HG02885 (cell line): ENCODE results near the gene CTNS.

Experiments
- ATAC-seq: cut with Tn5 transposase; IDR thresholded peaks from one replicate; pipeline ENCODE4 v1.9.1; 2021; ENCODE audit warnings: mild to moderate bottlenecking; ENCODE audit not compliant: unreplicated experiment, poor library complexity

CTNS gene

DNA sequence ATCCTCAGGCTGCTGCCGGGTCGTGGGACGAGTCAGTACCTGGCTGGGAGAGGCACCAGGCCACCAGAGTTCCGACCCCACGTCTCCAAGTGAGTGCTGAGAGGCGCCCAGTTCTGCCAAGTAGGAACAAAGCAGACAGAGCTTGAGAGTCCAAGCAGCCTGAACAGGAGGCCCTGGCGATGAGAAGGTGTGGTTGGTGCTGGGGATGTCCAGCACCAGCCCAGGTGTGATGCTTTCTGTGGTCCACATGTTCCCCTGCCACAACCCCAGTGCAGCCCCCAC, 21.0 kb downstream of the CTNS start:
- no peak for ATAC-seq

DNA sequence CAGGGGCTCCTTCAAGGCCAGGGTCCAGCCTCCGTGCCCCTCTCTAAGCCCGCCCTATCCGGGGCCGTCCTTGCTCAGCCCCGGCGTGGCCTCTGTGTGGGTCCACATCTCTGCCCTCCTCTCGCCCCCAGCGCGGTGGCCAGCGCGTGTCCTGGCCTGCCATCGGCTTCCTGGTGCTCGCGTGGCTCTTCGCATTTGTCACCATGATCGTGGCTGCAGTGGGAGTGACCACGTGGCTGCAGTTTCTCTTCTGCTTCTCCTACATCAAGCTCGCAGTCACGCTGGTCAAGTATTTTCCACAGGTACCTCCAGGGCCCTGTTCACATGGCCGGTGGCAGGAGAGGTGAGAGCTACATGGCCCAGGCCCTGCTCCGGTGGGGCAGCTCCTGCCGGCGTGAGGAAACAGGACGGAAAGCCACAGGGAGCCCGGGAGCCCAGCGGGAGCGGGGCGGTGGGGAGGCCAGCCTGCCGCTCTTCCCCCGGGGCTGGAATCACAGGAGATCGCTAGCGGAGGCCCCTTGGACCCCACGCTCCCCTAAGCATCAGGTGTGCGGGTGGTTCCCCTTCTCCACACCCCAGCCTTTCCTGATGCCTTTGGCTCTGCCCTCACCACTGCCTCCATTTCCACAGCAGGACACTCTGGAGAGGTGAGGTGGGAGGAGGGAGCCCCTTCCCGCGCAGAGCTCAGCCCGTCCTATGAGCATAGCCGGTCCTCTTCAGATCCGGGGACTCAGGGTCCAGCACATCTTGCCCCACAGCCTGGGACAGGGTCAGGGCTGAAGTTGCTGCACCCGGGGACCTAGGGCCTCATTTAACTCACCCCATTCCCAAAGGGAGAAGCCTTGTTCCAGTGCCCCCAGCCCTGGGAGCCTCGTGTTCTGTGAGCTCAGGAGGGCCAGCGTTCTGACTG, 21.6 kb downstream of the CTNS start:
- ATAC-seq = no peak

DNA sequence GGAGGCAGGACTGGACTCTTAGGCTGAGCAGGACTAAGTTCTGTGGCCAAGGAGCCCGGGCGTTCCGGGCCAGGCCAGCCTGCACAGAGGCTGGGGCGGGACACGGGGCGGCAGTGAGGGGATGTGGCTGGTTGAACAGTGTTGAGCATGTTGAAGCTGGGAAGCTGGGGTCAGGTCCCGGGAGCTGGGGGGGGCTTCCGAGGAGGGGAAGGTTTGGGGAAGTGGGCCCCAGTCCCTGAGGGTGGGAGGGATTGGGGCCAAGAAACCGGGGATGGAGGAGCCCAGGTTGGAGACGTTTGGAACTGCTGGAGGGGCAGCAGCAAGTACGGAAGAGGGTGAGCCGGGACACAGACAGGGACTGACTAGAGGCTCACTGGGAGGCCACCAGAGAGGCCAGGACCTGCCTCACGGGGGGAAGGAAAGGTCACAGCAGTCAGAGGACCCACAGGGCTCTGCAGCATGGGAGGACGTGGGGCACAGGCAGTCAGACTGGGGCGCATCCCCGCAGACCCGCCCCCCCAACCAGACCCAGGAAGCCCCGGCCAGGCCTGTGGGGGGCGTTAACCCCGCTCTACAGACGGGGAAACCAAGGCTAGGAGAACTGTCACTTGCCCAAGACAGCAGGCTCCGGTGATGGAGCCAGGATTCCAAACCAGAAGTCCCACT, 22.4 kb downstream of the CTNS start:
- no peak for ATAC-seq

DNA sequence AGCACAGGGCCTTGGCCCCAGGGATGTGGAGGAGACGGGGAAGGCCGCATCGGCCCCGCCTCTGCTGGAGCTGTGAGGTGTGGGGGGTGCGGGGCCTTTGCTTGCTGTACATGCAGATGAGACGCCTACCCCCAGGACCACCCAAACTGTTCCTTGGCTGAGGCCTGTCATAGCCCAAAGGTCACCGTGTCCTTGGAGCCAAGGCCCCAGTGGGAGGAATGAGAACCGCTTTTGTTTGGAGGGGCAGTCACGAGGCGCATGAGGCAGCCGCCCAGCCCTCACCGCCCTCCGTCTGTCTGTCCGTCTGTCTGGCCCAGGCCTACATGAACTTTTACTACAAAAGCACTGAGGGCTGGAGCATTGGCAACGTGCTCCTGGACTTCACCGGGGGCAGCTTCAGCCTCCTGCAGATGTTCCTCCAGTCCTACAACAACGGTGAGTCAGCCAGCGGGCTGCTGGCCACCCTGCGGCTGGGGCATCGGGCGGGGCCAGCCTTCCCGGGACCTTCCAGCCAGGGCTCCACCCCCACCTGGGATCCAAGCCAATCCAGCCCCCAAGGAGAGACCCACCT, 23.1 kb downstream of the CTNS start:
- no peak for ATAC-seq

DNA sequence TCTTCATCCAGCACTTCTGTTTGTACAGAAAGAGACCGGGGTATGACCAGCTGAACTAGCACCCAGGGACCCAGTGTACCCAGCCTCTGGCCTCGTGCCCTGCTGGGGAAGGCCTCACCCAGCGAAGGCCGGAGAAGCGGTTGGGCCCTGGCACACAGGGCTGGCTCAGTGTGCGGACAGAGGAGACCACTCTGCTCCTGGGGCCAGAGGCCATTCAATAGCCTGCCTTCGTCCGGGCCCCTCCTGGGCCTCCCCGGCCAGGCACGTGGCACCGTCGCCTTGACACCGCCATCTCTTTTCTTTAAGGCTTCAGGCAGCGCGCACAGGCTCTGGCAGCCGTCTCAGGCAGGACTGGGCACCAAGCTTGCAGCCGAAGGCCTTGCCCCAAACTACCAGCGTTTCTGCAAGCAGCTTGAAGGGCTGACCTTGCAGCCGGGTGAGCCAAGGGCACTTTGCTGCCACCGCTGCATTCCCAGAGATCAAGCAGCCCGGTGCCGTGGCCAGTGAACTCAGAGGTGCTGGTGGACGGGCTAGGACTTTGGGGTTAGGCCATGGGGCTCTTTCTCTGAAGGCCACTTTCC, 23.8 kb downstream of the CTNS start:
- no peak for ATAC-seq

DNA sequence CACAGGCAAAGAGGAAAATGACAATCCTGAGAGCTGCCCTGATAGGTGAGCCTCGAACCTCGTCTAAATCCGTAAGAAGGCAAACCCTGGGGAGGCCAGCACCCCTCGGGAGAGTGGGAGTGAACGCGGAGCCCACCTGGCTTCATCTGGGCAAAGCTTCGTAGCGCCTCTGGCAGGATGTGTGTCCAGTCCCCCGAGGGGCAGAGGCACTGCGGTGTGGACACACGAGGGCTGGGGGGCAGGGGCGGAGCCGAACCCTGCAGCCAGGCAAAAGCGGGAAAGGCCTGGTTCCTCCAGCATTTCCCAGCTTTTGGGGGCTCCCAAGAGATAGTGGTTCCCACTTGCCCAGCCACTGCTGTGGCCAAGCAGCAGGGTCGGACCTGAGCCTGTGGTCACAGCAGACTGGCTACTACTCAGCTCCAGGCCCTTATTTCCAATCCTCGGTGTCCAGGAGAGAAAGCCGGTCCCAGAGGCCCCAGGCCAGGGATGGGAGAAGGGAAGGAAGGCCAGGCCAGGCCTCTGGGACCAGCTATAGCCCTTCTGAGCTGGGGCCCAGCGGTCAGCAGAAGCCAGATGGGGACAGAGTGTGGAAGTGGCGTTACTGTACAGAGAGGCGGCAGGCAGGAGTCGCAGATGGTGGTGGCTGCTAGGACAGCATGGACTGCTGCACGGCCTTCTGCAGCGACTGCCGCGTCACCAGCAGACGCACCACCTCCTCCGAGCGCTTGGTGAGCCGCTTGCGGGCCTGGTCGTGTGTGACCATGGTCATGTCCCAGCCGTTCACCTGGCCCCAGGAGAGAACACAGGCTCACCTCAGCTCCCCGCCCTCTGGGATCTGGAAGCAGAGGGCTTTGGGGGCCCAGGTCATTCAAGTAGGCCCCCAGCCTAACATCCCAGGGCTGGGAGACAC, 26.8 kb downstream of the CTNS start:
- ATAC-seq = no peak

DNA sequence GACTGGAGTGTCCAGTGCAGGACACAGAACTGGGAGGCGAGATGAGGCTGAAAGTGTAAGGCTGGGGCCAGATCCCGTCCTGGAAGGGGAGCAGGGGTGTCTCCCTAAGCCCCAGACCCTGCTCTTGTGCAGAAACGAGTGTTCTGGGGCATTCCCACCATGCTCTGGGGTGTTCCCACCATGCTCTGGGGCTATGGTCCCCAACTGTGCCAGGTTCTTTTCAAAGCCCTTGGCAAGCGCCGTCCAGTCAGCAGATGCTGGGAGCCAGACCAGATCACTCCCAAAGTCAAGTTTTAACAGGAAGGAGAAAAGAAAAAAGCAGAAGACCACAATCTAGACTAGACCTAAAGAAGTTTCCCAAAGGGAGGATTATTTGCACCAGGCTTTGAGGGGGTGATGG, 29.3 kb downstream of the CTNS start:
- no peak for ATAC-seq

DNA sequence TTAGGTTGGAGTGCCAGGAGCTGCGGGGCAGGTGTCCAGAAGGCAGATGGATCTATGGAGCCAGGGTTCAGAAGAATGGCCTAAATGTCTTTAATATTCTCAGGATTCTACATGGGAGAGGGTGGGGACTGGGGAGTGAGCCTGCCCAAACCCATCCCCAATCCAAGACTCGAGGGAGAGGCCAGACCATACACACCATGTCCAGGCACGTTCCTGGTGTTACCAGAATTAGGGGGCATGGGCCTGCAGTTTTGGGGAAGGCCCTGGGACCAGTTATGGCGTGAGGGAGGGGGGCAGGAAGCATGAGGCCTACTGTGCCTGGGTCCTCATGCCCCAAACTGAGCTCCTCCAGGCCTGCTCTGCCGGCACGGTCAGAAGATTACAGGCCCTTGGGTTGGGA, 30.0 kb downstream of the CTNS start:
- ATAC-seq = no peak

DNA sequence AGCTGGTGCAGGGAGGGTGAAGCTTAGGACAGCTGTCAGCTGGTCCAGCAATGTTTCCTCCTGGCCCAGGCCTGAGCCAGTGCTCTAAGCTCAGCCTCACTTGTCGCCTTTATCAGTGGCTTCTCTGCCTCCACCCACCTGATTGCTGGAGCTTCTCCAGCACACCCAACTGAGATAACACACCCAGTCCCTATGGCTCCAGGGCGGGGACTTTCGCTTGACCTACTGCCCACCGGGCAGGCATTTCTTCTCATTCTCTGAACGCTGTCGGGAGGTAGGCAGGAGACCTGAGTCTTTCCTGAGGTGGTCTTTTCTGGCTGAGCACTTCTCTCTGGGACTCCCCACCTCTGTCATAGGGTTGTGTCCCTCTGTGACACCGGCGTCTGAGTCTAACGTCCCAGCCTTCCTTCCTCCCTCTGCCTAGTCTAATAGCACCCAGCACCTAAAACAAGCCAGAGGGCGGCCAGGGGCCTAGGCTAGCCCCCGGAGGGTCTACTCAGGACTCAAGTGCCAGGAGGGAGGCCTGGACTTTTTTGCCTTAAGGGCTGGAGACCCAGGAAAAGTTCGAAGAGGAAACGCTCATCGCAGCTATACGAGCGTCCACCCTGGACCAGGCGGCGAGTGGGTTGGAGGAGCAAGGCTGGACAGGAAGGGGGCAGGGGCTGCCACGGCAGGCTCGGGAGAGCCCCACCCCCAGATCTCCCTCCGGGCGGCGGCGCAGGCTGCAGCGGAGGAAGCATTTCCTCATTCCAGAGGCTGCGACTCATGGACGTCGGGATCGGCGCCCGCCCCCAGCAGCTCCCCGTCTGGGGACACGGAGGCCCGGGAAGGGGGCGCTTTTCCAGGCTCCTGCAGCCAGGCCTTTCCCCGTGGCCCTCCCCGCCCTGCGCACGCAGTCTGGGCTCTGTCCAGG, 31.1 kb downstream of the CTNS start:
- ATAC-seq = peak; percentile 19

DNA sequence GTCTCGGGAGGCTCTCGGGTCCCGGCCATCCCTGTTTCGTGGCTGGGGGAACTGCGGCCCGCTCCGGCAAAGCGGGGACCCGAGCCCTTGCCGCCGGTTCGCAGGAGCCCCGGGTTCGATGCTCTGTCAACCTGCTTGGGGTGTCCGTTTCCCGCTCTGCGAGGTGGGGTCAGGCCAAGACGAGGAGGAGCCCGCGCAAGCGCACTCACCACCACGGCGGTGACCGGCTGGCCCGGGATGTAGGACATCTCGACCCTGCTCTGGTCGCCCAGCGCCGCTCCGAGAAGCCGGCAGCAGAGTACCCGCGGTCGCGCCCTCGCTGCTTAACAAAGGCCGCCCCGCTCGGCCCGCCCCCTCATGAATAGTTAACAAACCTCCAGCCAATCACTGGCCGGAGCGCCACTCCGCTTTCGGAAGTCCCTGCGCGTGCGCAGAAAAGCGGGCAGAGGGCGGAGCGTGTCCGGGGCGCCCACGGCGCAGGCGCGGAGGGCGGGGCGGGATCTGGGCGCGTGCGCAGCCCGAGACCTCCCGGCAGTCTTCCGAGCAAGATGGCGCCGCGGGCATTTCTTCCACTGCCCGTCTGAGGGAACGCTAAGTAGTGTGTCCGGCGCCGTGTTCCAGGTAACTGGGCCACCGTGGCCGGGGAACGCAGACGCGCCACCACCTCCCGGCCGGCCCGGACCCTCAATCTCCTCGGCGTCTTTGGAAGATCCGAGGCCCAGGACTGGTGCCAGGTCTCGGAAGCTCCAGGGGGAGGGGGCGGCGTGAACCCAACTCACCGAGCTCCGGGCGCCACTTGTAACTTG, 31.9 kb downstream of the CTNS start, which contains the start of the genes EMC6 and TAX1BP3:
TSS of gene EMC6 (plus strand) at position 534 of the 806 bp plus-strand sequence. CDS start 335 bp downstream, outside the sequence.
TSS of gene TAX1BP3 (minus strand) at position 300 of the 806 bp plus-strand sequence. CDS start at position 248, 52 bp downstream.
- peak; percentile 91 for ATAC-seq

DNA sequence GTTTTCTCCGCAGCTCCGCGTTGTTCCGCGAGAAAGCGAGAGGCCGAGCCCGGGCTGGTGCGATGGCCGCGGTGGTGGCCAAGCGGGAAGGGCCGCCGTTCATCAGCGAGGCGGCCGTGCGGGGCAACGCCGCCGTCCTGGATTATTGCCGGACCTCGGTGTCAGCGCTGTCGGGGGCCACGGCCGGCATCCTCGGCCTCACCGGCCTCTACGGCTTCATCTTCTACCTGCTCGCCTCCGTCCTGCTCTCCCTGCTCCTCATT, 32.5 kb downstream of the CTNS start:
- no peak for ATAC-seq

DNA sequence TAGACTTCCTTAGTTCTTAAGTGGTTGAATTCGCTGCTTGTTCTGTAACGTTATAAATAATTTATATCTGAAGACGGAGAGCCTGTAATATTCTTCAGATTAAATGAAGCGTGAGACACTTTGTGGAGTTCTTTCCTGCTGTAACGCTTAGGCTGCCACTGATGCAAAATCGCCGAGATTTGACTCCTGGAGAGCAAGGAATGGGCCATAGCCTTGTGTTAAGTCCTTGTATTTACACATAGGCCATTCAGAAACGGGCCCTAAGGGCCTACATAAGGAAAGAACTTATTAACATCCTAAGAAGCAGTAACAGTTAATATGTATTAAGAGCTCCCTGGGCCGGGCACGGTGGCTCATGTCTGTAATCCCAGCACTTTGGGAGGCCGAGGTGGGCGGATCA, 33.0 kb downstream of the CTNS start:
- ATAC-seq = no peak

DNA sequence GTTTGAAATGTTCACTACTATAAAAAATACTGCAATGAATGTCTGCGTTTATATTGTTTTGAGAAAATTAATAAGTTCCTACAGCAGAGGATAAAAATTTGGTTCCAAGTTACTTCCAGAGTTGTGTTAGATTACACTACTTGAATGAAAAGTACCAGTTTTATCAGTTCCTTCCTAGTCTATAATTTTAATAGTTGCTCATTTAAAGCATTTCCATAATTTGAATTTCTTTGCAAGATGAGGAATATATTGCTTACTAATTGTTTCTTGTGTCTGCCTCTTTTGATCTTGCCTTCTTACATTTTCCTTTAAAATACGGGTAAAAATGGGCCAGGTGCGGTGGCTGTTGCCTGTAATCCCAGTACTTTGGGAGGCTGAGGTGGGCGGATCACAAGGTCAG, 36.0 kb downstream of the CTNS start:
- no peak for ATAC-seq

DNA sequence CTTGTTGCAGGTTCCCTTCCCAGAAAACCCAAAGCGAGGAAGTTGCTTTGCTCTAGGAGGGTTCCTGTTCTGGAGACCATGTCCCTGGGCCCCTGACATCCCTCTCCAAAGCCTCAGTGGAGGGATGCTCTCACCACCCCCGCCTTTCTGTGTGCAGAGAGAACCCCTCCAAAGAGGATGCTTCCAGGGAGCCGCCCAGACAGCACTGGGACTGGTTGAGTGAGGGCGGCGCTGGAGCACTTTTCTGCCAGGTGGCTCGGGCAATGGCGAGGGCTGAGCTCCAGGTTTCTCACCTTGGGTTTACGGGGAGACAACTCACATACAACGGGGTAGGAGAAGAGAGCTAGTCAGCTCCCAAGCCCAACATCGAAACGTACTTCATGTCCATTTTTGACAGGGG, 39.3 kb downstream of the CTNS start:
- ATAC-seq = no peak

DNA sequence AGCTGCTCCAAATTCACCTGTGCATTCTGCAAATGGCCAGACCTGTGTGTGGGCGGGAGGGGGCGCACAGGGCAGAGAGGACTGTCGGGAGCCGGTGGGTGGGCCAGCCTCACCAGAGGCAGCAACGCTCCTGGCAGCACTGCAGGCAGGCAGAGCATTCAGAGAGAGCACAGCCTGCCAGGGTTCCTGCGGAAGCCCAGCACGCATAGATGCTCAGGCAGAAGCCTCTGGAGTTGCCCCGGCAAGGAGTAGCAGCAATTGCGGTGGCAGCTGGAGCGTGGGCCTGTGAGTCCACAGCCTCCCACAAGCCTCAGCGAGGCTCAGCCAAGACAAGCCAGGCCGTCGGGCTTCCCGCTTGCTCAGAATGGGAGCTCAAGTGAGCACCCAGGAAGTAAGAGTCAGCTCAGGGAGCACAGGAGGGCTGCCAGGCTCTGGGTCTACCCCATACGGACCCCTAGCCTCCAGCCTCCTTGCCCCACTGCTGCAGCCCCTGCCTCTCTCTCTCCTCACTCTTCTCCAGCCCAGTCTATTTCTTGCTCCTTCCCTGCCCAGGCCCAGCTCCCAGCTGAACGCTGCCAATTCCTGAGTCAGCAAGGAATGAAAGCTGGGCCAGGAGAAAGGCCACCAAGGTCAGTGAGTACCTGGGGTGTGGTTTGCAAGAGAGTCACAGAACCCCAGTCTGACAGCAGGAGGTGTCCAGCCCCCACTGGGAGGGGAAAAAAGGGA, 41.7 kb downstream of the CTNS start:
- ATAC-seq = no peak

DNA sequence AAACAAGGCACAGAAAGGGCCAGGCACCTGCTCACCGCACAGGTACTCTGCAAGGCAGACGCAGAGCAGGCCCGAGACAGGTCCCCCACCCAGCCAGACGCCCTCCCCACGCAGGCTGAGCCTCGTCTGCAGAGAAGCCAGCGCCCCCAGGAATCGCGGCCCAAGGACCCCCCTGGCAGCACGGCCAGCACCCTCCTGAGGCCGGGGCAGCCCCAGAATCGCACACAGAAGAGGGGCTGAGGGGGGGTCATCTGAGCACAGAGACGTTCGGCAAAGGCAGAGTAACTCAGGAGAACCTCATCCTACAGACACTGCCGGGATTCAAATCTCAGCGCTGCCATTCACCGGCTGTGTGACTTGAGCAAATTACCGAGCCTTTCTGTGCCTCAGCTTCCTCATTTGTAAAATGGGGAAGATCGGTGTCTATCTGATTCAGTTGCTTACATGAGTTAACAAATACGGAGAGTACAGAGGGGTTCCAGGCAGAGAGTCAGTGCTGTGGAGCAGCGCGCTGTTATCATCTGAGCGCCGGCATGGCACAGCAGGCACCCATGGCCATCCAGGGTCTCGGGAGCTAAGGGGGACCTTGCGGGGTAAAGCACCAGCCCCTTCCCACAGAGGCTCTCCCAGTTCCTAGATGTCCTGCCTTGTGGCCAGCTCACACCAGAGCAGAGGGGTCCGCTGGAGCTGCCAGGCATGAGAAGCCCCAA, 42.4 kb downstream of the CTNS start:
- no peak for ATAC-seq

DNA sequence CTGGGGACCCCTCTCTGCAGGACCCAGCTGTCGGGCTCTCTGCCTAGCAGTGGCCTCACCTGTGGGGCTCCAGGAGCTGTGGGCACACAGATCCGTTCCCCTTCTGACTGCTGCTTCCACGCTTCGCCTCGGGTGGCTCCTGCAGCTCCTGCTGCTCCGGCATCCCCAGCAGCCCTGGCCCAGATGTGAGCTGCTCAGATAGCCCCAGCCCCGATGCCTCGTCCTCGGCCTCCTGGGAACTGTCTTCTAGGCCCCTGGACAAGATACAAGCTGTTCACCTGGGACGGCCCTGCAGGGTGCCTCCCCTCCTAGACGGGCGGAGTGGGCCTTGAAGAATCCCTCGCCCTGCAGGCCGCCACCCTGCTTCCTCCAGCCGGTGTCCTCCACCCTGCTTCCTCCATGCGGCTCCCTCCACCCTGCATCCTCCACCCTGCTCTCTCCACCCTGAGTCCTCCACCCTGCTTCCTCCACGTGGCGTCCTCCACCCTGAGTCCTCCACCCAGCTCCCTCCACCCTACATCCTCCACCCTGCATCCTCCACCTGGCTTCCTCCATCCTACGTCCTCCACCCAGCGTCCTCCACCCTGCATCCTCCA, 43.1 kb downstream of the CTNS start:
- ATAC-seq = no peak
